ENCODE results near the gene MIGA1. TPM values are rescaled to one million over a fixed set of nuclear protein-coding genes. Genes with fewer than 3 reads are reported as not detected.

MIGA1 gene
- total and polyA plus RNA-seq, 9 of the 15 experiments (the other 6 are each of a cell fraction or from before 2014, with no cell fraction given): 1.6 to 5.1 (median 2.9) TPM

- H4K20me1 ChIP-seq (replicated peaks; ENCODE audit: control insufficient read depth, insufficient read depth, low read length): no peaks in the 10 kb centered on the region
- CTCF ChIA-PET (ENCODE audit: low intra/inter-chr PET ratio): no interaction called here
- BruUV-seq (replicated peaks): no TSS peak
- H3K27me3 ChIP-seq (ENCODE audit: control insufficient read depth in 2 of 2, insufficient read depth in 2 of 2, low read length in 2 of 2): no peaks in the 10 kb centered on the region
- intact Hi-C loops (cut with micrococcal nuclease): loop anchor here (10.0 kb wide), 1 partner anchor 371 kb away; no protein-coding TSS in a partner anchor
- H3K79me2 ChIP-seq (ENCODE audit: control insufficient read depth, insufficient read depth, low read length): no peaks in the 10 kb centered on the region
- H3K27ac ChIP-seq (ENCODE audit: extremely low read depth, low read depth, low read length): no peak overlapping the region
- no peak overlapping the region for H3K4me3 ChIP-seq
- TF ChIP-seq CXXC5 (CRISPR knock-in tag; IDR thresholded peaks at IDR 0.05) (no peak), OTX1 (CRISPR knock-in tag; IDR thresholded peaks at IDR 0.05) (no peak), NR2C1 (IDR thresholded peaks at IDR 0.05) (no peak), NR2C1 (tag; IDR thresholded peaks at IDR 0.05) (no peak), TEAD4 (IDR thresholded peaks at IDR 0.05; ENCODE audit: low read length) (no peak), TEAD4 (CRISPR knock-in tag; IDR thresholded peaks at IDR 0.05; ENCODE audit: borderline replicate concordance) (no peak), ZFP36 (IDR thresholded peaks at IDR 0.05; ENCODE audit: low read depth, low read length, partially characterized antibody) (peak; percentile 75)
- H3K9me3 ChIP-seq (replicated peaks; ENCODE audit: control insufficient read depth, insufficient read depth, low read depth, low read length): no peaks in the 10 kb centered on the region
- no peak; the same call in 2 of the 3 replicates for ATAC-seq
- POLR2A ChIA-PET: no interaction called here
- 0% methylated on average over 1 of the region's 1 CpG for WGBS (ENCODE audit: insufficient coverage, low coverage, missing lambda C conversion rate)
- no peak for DNase-seq (ENCODE audit: extremely low read depth in 1 of 4, low spot score in 3 of 4)
- no peak for FAIRE-seq
- H2AFZ ChIP-seq (ENCODE audit: low read depth, low read length): no peak overlapping the region
- no peaks in the 10 kb centered on the region for H3K36me3 ChIP-seq (ENCODE audit: control insufficient read depth, insufficient read depth, low read length)
- no peaks in the 10 kb centered on the region for H3K4me1 ChIP-seq (replicated peaks in 1 of 2; ENCODE audit: control insufficient read depth in 2 of 2, insufficient read depth in 2 of 2, low read length in 2 of 2)
- no peak overlapping the region for H3K9ac ChIP-seq (ENCODE audit: insufficient read depth in 1 of 2, low read depth in 2 of 2, low read length in 2 of 2)
- in situ Hi-C loops (cut with MboI): loop anchor here (10.0 kb wide), 1 partner anchor 201 kb away; no protein-coding TSS in a partner anchor
- H3K4me2 ChIP-seq (ENCODE audit: insufficient read depth, low read length): no peak overlapping the region
- H3K9me1 ChIP-seq (ENCODE audit: control insufficient read depth, insufficient read depth, low read length): no peaks in the 10 kb centered on the region
These were observed 126.2 kb downstream of the MIGA1 start for GRCh38 chr1:77905603-77906002.

GRCh38 chr1:77906019-77906545 lies 126.6 kb downstream of the MIGA1 start:
- Histone ChIP-seq H3K4me2 (ENCODE audit: insufficient read depth, low read length) (no peak overlapping the region), H3K79me2 (ENCODE audit: control insufficient read depth, insufficient read depth, low read length) (no peaks in the 10 kb centered on the region), H3K36me3 (ENCODE audit: control insufficient read depth, insufficient read depth, low read length) (no peaks in the 10 kb centered on the region), H3K27me3 (ENCODE audit: control insufficient read depth in 2 of 2, insufficient read depth in 2 of 2, low read length in 2 of 2) (no peaks in the 10 kb centered on the region), H3K9me1 (ENCODE audit: control insufficient read depth, insufficient read depth, low read length) (no peaks in the 10 kb centered on the region), H2AFZ (ENCODE audit: low read depth, low read length) (no peak overlapping the region), H3K9me3 (replicated peaks; ENCODE audit: control insufficient read depth, insufficient read depth, low read depth, low read length) (no peaks in the 10 kb centered on the region), H4K20me1 (replicated peaks; ENCODE audit: control insufficient read depth, insufficient read depth, low read length) (no peaks in the 10 kb centered on the region), H3K27ac (ENCODE audit: extremely low read depth, low read depth, low read length) (no peak overlapping the region), H3K4me3 (no peak overlapping the region), H3K4me1 (replicated peaks in 1 of 2; ENCODE audit: control insufficient read depth in 2 of 2, insufficient read depth in 2 of 2, low read length in 2 of 2) (no peaks in the 10 kb centered on the region), H3K9ac (ENCODE audit: insufficient read depth in 1 of 2, low read depth in 2 of 2, low read length in 2 of 2) (no peak overlapping the region)
- DNase-seq (ENCODE audit: extremely low read depth in 1 of 4, low spot score in 3 of 4) (no peak), FAIRE-seq (no peak), ATAC-seq (no peak)
- 40% methylated on average over 2 of the region's 2 CpGs for WGBS (ENCODE audit: insufficient coverage, low coverage, missing lambda C conversion rate)
- in situ Hi-C loops (cut with MboI) (loop anchor here (10.0 kb wide), 1 partner anchor 201 kb away; no protein-coding TSS in a partner anchor), intact Hi-C loops (cut with micrococcal nuclease) (loop anchor here (10.0 kb wide), 1 partner anchor 371 kb away; no protein-coding TSS in a partner anchor)
- ChIA-PET POLR2A (no interaction called here), CTCF (ENCODE audit: low intra/inter-chr PET ratio) (no interaction called here)
- no TSS peak for BruUV-seq (replicated peaks)
- TF ChIP-seq ZBTB11 (CRISPR knock-in tag; IDR thresholded peaks at IDR 0.05) (no peak), RBM15 (IDR thresholded peaks at IDR 0.05; ENCODE audit: insufficient read depth, low read length) (no peak), ZNF398 (CRISPR knock-in tag; IDR thresholded peaks at IDR 0.05) (no peak)

Measured in K562 (cell line).